Immature natural killer cell (primary cell): ENCODE data around the gene OR52N2. TPM values are rescaled to one million over a fixed set of nuclear protein-coding genes. Genes with fewer than 3 reads are reported as not detected.
A peak's percentile ranks its signal among the peaks of the same experiment; 100 is the strongest.

Source experiments
- DNase-seq, 3 donors: peaks; one replicate each; pipeline ENCODE4 v3.0.0; 2022; ENCODE audit warnings: mixed read lengths in 1 of 3
- H3K27ac Mint-ChIP-seq, 6 donors: one replicate each; pipeline ENCODE4 v1.8.0; 2020; ENCODE audit warnings: mixed read lengths in 6 of 6, mild to moderate bottlenecking in 5 of 6, inconsistent platforms in 4 of 6, moderate library complexity in 3 of 6
- H3K27me3 Mint-ChIP-seq, 3 donors: one replicate each; pipeline ENCODE4 v1.8.0; 2020 to 2021; ENCODE audit warnings: low read depth in 3 of 3, mild to moderate bottlenecking in 3 of 3, mixed read lengths in 3 of 3, moderate library complexity in 3 of 3, inconsistent platforms in 1 of 3
- H3K36me3 Mint-ChIP-seq, 3 donors: one replicate each; pipeline ENCODE4 v1.8.0; 2020; ENCODE audit warnings: mixed read lengths in 3 of 3, inconsistent platforms in 2 of 3, mild to moderate bottlenecking in 2 of 3
- H3K4me1 Mint-ChIP-seq, 2 donors: one replicate each; pipeline ENCODE4 v1.8.0; 2020; ENCODE audit warnings: inconsistent platforms in 2 of 2, mild to moderate bottlenecking in 2 of 2, mixed read lengths in 2 of 2, moderate library complexity in 1 of 2
- H3K4me3 Mint-ChIP-seq, 5 donors: one replicate each; pipeline ENCODE4 v1.8.0; 2020; ENCODE audit warnings: mild to moderate bottlenecking in 5 of 5, mixed read lengths in 5 of 5, inconsistent platforms in 3 of 5, moderate library complexity in 3 of 5
- H3K9me3 Mint-ChIP-seq, 6 donors: one replicate each; pipeline ENCODE4 v1.8.0; 2020; ENCODE audit warnings: mild to moderate bottlenecking in 6 of 6, mixed read lengths in 6 of 6, inconsistent platforms in 4 of 6, moderate library complexity in 3 of 6
- polyA plus RNA-seq, 3 donors: library from polyadenylated mRNA; unstranded; fragments of 300-500 nt; fragmentation: Illumina TruSeq; gene quantifications; one replicate each; pipeline ENCODE4 v1.2.3, GENCODE V29; 2021

The OR52N2 gene
- polyA plus RNA-seq, result not detected

DNA sequence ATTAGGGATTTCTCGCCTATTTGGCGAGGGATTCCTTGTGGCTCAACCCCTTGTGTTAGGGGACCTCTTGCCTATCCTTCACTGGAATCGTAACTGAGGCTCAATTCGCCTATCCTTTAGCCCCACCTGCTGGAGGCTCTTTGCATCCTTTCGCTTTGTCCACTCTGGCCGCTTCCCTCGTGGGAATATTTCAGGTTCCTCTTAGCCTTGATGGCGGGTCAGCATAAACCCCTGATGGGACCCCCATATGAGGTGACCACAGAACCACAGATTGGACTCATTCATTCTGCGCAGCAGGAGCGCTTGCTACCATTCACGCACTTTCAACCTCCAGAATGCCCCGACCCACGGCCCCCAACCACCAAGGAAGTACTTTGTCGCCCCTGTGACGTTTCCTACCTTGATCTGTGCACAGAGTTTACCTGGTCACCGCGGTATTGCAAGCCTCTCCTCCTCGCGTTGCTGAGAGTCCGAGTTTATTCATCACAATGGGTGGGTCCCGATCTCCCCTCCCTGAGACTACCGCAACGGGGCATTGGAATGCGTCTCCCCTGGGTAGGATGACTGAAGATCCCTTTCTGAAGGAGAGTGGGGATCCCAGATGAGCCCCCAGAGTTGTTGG is at the start of gene OR52N2:
TSS of gene OR52N2 (plus strand) at position 425 of the 622 bp plus-strand sequence. CDS start 11,412 bp downstream, outside the sequence.
- Mint-ChIP-seq H3K27ac (peak within 1 kb of the TSS in 2 of 6 donors; percentile 5 to 15), H3K36me3 (no peaks in the 10 kb centered on the region), H3K27me3 (peaks cover 4 to 12% (median 9%) of the 10 kb centered on the region in 3 donors), H3K4me3 (peak within 1 kb of the TSS; percentile 81 to 87 (median 85)), H3K9me3 (peaks cover 0 to 6% (median 0%) of the 10 kb centered on the region in 6 donors), H3K4me1 (peaks cover 11 to 12% of the 10 kb centered on the region in 2 donors)
- DNase-seq, result peak; percentile 60 to 63 (median 62)

DNA sequence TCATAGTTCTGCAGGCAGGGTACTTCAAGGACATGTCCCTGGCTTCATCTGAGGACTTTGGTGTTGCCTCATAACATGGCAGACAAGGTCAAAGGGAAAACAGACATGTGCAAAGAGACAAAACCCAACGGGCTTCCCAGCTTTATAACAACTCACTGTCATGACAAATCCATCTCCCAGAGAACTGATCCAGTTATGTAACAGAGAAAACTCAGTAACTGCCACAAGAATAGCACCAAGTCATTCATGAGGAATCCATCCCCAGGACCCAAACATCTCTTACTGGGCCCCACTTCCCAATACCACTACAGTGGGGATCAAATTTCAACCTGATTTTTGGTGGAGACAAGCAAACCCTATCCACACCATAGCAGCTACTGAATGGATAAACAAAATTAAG is 41.7 kb upstream of the OR52N2 start:
- Mint-ChIP-seq H3K27me3 (no peaks in the 10 kb centered on the region), H3K27ac (no peak overlapping the region), H3K36me3 (no peaks in the 10 kb centered on the region), H3K4me1 (no peaks in the 10 kb centered on the region), H3K9me3 (no peaks in the 10 kb centered on the region), H3K4me3 (no peak overlapping the region)
- DNase-seq, result no peak

DNA sequence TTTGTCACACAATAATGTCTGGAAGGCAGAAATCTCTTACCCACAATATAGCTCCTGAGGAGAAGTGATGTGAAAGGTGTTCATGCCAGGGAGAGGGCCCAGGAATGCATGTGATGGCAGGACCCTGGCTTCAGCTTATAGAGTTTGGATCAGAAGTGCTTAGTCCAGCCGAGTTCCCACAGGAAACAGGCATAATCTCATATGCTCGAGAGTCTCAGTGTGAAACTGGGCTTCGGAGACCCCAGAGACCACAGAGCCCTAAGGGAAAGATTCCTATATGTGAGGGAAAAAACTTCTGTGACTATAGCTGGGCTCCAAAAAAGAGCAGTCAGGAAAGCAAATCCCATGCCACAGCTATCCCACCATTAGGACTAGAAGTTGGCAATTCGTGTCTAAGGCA is 25.5 kb upstream of the OR52N2 start, which contains the start of gene OR52N5:
TSS of gene OR52N5 (minus strand) at position 101 of the 400 bp plus-strand sequence. CDS start 4,721 bp downstream, outside the sequence.
- Mint-ChIP-seq H3K4me3 (no peak within 1 kb of the TSS), H3K27me3 (peaks cover 0 to 4% (median 0%) of the 10 kb centered on the region in 3 donors), H3K4me1 (no peaks in the 10 kb centered on the region)

DNA sequence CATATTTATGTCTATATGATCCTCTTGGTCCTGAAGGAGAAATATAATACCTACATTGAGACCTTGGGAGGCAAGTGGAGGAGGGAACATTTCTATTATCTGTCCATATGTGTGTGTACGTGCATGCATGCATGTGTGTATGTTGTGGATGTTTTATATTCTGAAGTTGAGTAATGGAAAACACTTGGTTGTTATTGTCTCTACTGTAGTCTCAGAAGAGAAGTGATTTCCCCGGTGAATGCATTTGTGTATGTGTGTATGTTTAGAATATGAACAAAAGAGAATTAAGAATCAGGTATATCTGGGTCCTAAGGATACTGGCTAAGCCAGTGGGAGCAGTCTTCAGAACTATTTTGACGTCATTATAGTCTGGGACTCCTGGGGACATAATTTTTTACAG is 17.6 kb upstream of the OR52N2 start, which contains the start of gene OR52N1:
TSS of gene OR52N1 (minus strand) at position 101 of the 400 bp plus-strand sequence. CDS start 2,449 bp downstream, outside the sequence.
- H3K9me3 Mint-ChIP-seq, result no peaks in the 10 kb centered on the region
- H3K4me3 Mint-ChIP-seq, result no peak within 1 kb of the TSS
- DNase-seq, result no peak
- no peaks in the 10 kb centered on the region for H3K4me1 Mint-ChIP-seq
- peaks cover 0 to 4% (median 2%) of the 10 kb centered on the region in 3 donors for H3K27me3 Mint-ChIP-seq
- H3K36me3 Mint-ChIP-seq, result no peaks in the 10 kb centered on the region
- no peak within 1 kb of the TSS for H3K27ac Mint-ChIP-seq

More for the DNA sequence above, 25.5 kb upstream of the OR52N2 start, which contains the start of gene OR52N5:
- no peak for DNase-seq
- Mint-ChIP-seq H3K9me3 (no peaks in the 10 kb centered on the region), H3K27ac (no peak within 1 kb of the TSS), H3K36me3 (no peaks in the 10 kb centered on the region)

DNA sequence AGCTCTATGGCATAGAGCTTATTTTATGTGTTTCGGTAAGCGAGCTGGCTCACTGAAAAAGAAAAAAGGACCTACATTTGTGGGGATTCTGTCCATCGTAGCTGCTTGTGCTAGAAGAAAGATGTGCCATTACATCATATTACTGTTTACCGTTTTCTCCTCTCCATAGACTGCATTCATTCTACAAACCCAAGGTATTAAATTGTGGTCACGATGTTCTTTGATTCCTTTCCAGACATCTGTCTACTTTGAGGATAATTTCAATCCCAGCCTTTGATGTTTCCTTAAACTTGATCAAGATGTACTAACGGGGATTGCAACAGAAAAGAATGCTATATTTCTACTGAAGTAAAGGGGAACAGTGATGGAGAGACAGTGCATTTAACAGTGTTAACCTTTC is 12.2 kb upstream of the OR52N2 start:
- Mint-ChIP-seq H3K4me3 (no peak overlapping the region), H3K4me1 (no peaks in the 10 kb centered on the region), H3K36me3 (no peaks in the 10 kb centered on the region), H3K9me3 (no peaks in the 10 kb centered on the region), H3K27ac (no peak overlapping the region), H3K27me3 (peaks cover 0 to 9% (median 6%) of the 10 kb centered on the region in 3 donors)
- no peak for DNase-seq

DNA sequence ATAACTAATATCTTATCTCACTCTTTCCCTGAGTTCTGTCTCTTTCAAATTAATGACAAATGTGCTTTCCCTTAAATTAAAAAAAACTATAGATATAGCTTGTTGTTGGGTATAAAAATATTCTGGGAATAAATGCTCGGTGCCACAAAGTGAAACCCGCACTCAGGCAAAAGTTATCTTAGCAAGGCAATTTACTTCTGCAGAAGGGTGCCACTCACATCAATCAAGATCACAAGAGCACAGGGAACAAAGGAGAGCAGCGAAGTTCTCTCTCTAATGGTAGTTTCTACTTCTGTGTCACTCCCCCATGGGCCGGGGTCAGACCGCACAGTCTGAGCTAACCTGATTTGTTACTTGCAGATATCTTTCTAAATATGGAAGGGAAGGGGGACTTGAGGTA is 4.7 kb upstream of the OR52N2 start:
- peaks cover 7 to 8% of the 10 kb centered on the region in 2 donors for H3K4me1 Mint-ChIP-seq
- peaks cover 0 to 12% (median 0%) of the 10 kb centered on the region in 6 donors for H3K9me3 Mint-ChIP-seq
- H3K36me3 Mint-ChIP-seq, result no peaks in the 10 kb centered on the region
- H3K4me3 Mint-ChIP-seq, result no peak overlapping the region
- peaks cover 2 to 5% (median 3%) of the 10 kb centered on the region in 3 donors for H3K27me3 Mint-ChIP-seq
- DNase-seq, result no peak
- no peak overlapping the region for H3K27ac Mint-ChIP-seq

DNA sequence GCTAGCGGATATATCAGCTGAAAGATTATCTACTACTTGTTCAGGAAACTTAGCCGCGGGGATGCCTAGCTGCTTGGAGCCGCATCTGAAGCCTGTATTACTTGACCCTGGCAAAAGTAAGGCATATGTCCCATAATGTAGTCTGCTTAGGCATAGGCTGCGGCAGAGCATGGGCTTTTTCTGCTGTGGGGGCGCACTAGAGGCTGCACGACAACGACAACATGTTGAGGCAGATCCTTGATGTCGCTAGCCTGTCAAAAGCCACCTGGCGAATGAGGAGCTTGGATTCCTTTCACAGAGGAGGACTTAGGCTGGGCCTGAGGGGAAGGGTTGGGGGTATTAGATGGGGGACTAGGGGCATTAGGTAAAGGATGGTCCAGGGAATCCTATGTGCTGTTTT is 1.1 kb upstream of the OR52N2 start:
- Mint-ChIP-seq H3K36me3 (no peaks in the 10 kb centered on the region), H3K4me1 (peaks cover 11 to 12% of the 10 kb centered on the region in 2 donors), H3K4me3 (no peak overlapping the region), H3K27ac (no peak overlapping the region), H3K27me3 (peaks cover 4 to 12% (median 9%) of the 10 kb centered on the region in 3 donors), H3K9me3 (peaks cover 0 to 12% (median 0%) of the 10 kb centered on the region in 6 donors)
- no peak for DNase-seq

DNA sequence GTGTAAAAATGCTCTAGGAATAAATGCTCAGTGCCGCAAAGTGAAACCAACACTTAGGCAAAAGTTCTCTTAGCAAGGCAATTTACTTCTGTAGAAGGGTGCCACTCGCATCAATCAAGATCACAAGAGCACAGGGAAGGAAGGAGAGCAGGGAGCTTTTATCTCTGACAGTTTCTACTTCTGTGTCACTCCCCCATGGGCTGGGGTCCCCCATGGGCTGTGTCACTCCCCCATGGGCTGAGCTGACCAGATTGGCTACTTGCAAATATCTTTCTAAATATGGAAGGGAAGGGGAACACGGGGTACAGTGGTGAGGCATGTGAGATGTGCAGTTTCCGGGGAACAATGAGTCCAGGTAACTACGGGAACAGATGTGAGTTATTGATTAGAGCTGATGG is 397 bp downstream of the OR52N2 start:
- no peaks in the 10 kb centered on the region for H3K36me3 Mint-ChIP-seq
- peak overlapping the region in 2 of 6 donors; percentile 5 to 15 for H3K27ac Mint-ChIP-seq
- H3K4me3 Mint-ChIP-seq, result peak overlapping the region; percentile 81 to 87 (median 85)
- peaks cover 4 to 12% (median 9%) of the 10 kb centered on the region in 3 donors for H3K27me3 Mint-ChIP-seq
- H3K4me1 Mint-ChIP-seq, result peaks cover 11 to 12% of the 10 kb centered on the region in 2 donors
- DNase-seq, result no peak
- peaks cover 0 to under 1% (median 0%) of the 10 kb centered on the region in 6 donors for H3K9me3 Mint-ChIP-seq

DNA sequence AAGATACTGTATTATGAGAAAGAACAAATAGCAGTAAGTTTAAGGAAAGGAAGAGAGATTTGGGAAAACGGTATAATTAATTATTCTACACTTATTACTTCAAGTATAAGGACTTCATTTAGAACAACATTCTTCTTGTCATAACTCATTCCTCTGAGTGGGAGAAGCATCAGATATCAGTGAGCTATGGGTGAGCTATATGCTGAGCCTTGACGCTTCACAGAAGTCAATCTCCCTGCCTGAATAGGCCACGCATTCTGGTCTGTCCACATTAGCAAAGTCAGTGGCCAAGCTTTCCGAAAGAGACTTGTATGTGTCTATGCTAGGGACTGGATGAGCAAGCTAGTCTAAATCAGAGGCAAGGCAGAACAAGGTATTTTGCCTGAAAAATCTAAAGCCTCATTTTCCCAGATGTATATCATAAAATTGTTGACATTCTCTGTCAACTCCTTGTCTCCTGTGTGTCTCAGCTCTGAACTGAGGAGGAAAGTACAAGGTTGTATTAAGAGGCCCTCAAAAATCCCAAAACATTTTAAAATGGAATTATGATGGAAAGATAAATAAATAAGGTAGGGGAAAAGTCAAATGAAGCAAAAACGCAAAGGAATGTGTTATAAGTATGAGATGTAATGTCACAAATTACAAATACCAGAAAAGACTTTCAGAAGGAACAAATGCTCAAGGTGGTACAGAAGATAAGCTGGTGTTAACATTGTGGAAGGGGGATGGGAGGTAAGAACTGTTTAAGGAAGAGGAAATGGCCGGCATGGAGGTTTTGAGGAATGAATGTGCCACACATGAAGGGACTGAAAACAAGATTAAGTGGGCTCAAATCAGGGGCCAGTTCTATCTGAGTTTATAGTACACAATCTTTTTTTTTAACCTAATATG is 1.4 kb downstream of the OR52N2 start:
- Mint-ChIP-seq H3K4me3 (no peak overlapping the region), H3K4me1 (peaks cover 11 to 12% of the 10 kb centered on the region in 2 donors), H3K9me3 (no peaks in the 10 kb centered on the region), H3K36me3 (no peaks in the 10 kb centered on the region), H3K27me3 (peaks cover 4 to 10% (median 9%) of the 10 kb centered on the region in 3 donors), H3K27ac (no peak overlapping the region)
- DNase-seq, result no peak

DNA sequence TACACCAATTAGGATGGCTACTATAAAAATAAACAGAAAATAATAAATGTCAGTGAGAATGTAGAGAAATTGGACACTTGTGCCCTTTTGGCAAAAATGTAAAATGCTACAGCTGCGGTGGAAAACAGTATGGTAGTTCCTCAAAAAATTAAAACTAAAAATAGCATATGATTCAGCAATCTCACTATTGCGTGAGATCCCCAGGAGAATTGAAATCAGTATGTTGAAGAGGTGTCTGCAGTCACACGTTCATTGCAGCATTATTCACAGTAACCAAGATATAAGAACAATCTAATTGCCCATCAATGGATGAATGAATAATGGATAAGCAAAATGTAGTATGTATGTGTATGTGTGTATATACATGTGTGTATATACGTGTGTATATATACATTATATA is 6.8 kb downstream of the OR52N2 start:
- no peak for DNase-seq
- Mint-ChIP-seq H3K4me1 (peaks cover 8 to 15% of the 10 kb centered on the region in 2 donors), H3K4me3 (no peak overlapping the region), H3K27ac (no peak overlapping the region), H3K27me3 (peaks cover 0 to 6% (median 2%) of the 10 kb centered on the region in 3 donors), H3K36me3 (no peaks in the 10 kb centered on the region), H3K9me3 (no peaks in the 10 kb centered on the region)

DNA sequence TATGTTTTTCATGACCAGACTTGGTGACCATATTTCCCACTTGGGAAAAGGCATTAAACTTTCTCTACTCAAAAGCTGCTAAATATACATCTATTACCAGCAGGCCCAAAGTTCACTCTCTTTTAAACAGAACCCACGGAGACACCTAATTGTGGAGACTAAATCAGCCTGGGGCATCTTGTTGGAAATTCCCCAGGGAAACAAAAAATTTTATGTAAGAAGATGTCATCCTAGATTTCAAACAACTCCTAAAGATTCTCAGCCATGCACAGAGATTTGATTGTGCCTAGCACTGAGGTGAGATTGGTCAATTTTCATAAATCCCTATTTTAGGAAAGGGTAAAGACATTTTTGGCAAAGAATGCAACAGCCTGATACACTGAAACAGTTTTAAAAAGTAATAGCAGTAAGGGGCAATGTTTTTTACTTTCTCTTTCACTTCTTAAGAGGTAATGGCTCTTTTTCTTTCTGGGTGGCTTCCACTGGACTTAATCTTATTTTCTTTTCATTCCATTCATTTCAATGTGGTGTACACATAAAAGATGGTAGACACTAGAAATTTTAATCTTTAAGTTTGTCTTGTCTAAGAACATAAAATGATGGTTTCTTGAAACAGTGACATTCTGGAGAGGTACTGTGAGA is 9.6 kb downstream of the OR52N2 start:
- H3K27me3 Mint-ChIP-seq, result no peaks in the 10 kb centered on the region
- H3K27ac Mint-ChIP-seq, result peak overlapping the region; percentile 4 to 79 (median 72)
- DNase-seq, result peak in 2 of 3 donors; percentile 2 to 14
- H3K36me3 Mint-ChIP-seq, result no peaks in the 10 kb centered on the region
- peaks cover 8 to 15% of the 10 kb centered on the region in 2 donors for H3K4me1 Mint-ChIP-seq
- H3K4me3 Mint-ChIP-seq, result peak overlapping the region; percentile 73 to 85 (median 77)
- H3K9me3 Mint-ChIP-seq, result no peaks in the 10 kb centered on the region

DNA sequence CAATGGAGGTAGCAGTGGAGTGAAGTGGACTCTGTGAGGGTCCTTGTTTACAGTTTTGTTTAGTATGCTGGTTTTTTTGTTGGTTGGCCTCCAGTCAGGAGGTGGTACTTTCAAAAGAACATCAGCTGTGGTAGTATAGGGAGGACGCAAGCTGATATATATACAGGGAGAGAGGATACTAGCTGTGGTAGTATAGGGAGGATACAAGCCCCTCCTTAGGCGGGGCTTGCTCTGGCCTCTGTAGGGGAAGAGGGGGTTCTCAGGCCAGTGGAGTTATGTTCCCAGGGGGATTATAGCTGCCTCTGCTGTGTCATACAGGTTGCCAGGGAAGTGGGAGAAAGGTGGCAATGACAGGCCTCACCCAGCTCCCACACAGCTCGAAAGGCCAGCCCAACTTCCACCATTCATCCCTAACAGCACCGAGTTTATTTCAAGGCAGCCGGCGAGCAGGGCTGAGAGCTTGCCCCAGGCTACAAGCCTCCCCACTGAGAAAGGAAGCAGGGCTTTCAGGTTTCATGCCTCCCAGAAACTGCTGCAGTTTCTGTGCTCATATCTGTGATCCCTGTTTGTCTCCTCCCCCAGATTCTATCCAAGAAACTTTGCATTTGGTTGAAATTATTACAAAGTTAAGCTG is 22.6 kb downstream of the OR52N2 start:
- H3K27ac Mint-ChIP-seq, result no peak overlapping the region
- H3K36me3 Mint-ChIP-seq, result no peaks in the 10 kb centered on the region
- H3K4me1 Mint-ChIP-seq, result no peaks in the 10 kb centered on the region
- H3K27me3 Mint-ChIP-seq, result peaks cover 0 to 5% (median 1%) of the 10 kb centered on the region in 3 donors
- DNase-seq, result no peak
- no peak overlapping the region for H3K4me3 Mint-ChIP-seq
- H3K9me3 Mint-ChIP-seq, result peaks cover 0 to 2% (median 0%) of the 10 kb centered on the region in 6 donors

DNA sequence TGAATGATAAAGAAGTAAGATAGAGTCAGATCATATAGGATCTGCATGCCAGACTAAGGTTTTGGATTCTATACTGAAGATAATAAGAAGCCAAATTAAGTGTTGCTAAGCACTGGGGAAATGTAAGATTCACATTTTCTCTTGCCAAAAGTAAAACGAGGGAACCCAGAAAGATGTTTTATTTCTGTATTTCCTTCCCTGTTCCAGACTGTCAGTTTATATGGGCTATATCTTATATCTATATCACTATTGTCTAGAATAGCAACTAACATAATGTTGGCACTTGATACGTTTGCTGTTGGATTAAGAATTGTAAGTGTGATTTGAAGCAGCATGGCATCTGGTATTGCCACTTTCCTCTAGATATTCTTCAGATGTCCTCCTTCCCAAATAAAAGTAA is 24.7 kb downstream of the OR52N2 start:
- peaks cover under 1 to 5% (median 2%) of the 10 kb centered on the region in 3 donors for H3K27me3 Mint-ChIP-seq

More for the DNA sequence above, 24.7 kb downstream of the OR52N2 start:
- Mint-ChIP-seq H3K36me3 (no peaks in the 10 kb centered on the region), H3K27ac (no peak overlapping the region), H3K4me1 (no peaks in the 10 kb centered on the region), H3K4me3 (no peak overlapping the region), H3K9me3 (peaks cover 0 to 3% (median 0%) of the 10 kb centered on the region in 6 donors)
- DNase-seq, result no peak
